HepG2 (cell line): Measurements from ENCODE around the gene ARHGDIA.

Experiments used
- ARID3A ChIP-seq: IDR thresholded peaks from 2 replicates; pipeline ENCODE4 v1.6.1; 2012; ENCODE audit warnings: low read depth, low read length, improper control_type of control experiment
- CTCF ChIP-seq: sonication (generic); formaldehyde crosslinking; IDR thresholded peaks from 2 replicates; pipeline ENCODE4 v1.5.0; 2020; ENCODE audit warnings: mild to moderate bottlenecking, missing genetic modification reagents, moderate library complexity
- HDAC6 ChIP-seq: fragments of 200-600 bp; sonication (generic); IDR thresholded peaks from 2 replicates; pipeline ENCODE4 v1.7.0; 2017; ENCODE audit warnings: mild to moderate bottlenecking, antibody characterized with exemption, low read length, low read depth
- HNRNPK ChIP-seq: fragments of 200-400 bp; formaldehyde crosslinking; IDR thresholded peaks from 2 replicates; pipeline ENCODE4 v1.6.1; 2018; ENCODE audit warnings: low read length, low read depth, moderate library complexity, mild to moderate bottlenecking; ENCODE audit not compliant: poor library complexity, severe bottlenecking
- MAZ ChIP-seq, 2 experiments: sonication (generic) in 1 of 2; formaldehyde crosslinking in 1 of 2; IDR thresholded peaks; 2 replicates each; pipeline versions ENCODE4 v1.5.0 to v1.6.1; 2012 to 2020; ENCODE audit warnings: low read depth in 2 of 2, mild to moderate bottlenecking in 2 of 2, borderline replicate concordance in 1 of 2, improper control_type of control experiment in 1 of 2, low read length in 1 of 2, missing genetic modification reagents in 1 of 2, moderate library complexity in 1 of 2
- SRSF1 ChIP-seq: fragments of 200-400 bp; formaldehyde crosslinking; optimal IDR thresholded peaks from 2 replicates; pipeline ENCODE3; 2017; ENCODE audit warnings: mild to moderate bottlenecking, low read depth, low read length, moderate library complexity
- ZNF343 ChIP-seq: sonication (generic); formaldehyde crosslinking; IDR thresholded peaks from 2 replicates; pipeline ENCODE4 v1.4.0; 2020; ENCODE audit warnings: mild to moderate bottlenecking, missing genetic modification reagents
- ZNF644 ChIP-seq: IDR thresholded peaks from 2 replicates; pipeline ENCODE4 v1.6.1; 2016; ENCODE audit warnings: low read depth

GRCh38 chr17:81898029-81898866 is 27.1 kb upstream of the ARHGDIA start:
- TF ChIP-seq ZNF644 (CRISPR knock-in tag), result no peak
- no peak for TF ChIP-seq HDAC6
- no peak for TF ChIP-seq ZNF343 (CRISPR knock-in tag)
- no peak for TF ChIP-seq HNRNPK
- TF ChIP-seq CTCF (CRISPR knock-in tag), result no peak
- TF ChIP-seq MAZ (IDR thresholded peaks at IDR 0.05; ENCODE audit: borderline replicate concordance, low read depth, low read length), result no peak
- no peak for TF ChIP-seq MAZ (CRISPR knock-in tag; IDR thresholded peaks at IDR 0.05; ENCODE audit: low read depth)
- no peak for TF ChIP-seq ARID3A
- no peak for TF ChIP-seq SRSF1
